DMS53 treated with DMSO at 0.1 percent for 48 hours (cell line): ENCODE measurements around the gene SEMA4G.

ENCODE experiments used
- DNase-seq: peaks from one replicate; lab custom pipeline; 2025; ENCODE audit not compliant: unreplicated experiment; lab: John Stamatoyannopoulos, UW

SEMA4G gene

GRCh38 chr10:101006593-101007098 is 37.3 kb downstream of the SEMA4G start:
- DNase-seq: no peak

- DNase-seq: no peak
Observed at GRCh38 chr10:101007099-101007711, 37.9 kb downstream of the SEMA4G start.

GRCh38 chr10:101007915-101008822 is 38.9 kb downstream of the SEMA4G start:
- no peak for DNase-seq

DNA sequence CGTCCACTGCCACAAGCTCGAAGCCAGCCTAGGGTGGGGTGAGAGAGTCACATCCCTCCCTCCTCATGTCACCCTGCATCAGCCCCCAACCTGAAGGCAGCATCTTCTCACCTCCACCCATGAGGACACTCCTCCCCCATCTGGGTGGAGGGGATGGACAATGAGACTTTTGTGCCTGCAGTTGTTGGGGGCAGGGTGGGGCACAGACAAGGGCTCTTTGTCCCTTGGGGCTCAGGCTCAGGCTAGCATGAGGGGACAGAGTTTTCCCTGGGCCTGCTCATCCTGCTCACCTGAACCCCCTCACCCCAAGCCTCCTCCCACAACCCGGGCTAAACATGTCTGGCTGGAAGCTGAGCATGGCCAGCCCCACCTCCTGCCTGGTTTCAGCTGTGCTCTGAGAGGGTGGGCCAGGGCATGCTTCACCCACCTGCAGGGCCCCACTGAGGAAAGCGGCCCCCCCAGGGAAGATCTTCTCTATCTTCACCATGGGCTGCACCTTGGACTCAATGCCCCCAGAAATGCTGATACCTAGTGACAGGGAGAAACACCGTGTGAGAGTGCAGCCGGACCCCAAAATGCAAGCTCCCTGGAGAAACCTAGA is 39.6 kb downstream of the SEMA4G start:
- DNase-seq: no peak

GRCh38 chr10:101010329-101010728 is 41.0 kb downstream of the SEMA4G start:
- no peak for DNase-seq

DNA sequence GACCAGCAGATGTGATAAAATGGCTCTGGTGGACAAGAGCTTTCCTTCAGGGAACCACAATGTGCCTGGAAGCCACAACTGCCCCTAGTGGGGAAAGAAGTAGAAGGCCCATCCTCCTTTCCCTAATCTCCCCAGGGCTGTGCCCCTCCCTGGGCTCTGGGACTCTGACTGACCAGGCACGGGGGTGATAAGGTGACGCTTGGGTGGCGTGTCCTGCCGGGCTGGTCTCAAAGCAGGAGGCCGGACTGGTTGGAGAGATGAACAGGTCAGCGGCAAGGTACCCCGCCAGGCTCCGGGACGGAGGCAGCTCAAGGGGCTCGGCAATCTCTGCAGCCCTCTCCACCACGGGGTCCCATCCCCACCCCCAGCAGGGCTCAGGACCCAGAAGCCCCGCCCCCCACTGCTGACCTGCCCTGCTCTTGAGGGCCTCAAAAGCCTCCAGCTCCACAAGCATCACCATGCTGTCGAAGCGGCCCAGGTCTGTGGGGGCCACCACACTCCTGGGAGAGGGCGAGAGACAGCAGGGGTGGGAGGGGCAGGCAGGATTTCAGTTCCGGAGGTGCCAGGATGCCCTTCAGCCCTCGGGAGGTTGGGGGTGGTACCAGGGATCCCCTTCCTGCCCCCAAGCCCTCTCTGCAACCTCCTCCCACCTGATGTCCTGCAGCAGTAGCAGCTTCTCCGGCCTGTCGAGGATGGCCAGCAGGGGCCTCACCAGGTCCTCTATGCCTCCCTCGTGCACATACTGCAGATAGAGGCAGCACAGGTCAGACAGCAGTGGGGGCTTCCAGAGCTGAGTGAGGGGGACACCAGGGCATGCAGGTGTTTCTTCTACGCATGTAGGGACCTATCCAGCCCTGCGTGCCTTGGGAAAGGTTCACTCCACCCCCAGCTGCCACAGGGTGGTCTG is 42.5 kb downstream of the SEMA4G start:
- DNase-seq: no peak

DNA sequence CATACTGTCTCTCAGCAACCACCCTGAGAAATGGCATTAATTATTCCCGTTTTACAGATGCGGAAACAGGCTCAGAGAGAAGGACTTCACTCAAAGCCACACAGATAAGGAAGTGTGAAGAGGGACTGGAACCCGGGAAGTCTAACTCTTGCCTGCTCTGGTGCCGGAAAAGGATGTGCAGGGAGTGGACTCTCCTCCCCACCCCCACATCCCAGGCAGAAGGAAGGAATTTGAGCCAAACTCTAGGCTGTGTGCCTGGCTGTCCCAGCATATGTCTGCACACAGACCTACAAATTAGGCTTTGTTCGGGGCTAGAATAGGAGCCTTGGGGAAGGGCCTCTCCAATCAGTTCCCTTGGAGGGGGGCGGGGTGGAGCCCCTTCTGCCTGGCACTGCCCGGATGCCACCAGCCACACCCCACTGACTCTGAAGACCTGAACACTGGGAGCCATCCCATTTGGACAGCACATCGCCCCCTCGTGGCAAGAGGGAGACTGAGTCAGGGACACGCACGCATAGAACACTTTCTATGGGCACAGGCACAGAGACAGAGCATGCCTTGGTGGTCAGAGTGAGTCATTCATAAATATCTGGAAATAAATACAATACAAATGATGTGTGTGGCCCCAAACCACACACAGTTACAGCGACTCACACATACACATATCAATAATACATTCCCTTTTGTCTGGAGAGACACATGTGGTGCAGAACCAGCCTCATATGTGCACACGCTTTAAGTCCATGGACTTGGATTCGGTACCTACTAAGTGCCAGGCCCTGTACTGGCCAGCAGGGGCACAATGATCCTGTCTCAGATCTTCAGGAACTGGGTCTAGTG is 43.4 kb downstream of the SEMA4G start:
- peak; percentile 81 for DNase-seq

DNA sequence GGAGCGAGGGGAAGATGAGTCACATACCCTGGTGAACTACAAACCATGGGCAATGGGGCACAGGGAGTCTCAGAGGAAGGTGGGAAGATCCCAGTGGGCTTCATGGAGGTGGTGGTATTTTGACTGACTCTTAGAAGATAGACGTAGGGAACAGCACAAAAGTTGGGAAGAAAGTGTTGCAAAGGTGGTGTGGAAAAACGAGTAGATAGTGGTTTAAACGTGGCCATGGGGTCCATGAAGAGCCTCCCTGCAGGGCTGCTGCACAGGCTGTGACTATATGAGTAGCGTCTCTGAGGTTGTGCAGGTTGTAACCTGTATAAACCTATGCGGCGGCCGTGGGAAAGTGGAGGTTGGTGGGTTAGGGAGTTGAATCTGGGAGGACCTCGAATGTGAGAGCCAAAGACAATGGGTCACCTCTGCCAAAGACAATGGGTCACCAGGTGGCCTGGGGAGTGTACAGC is 44.1 kb downstream of the SEMA4G start:
- DNase-seq: no peak

DNA sequence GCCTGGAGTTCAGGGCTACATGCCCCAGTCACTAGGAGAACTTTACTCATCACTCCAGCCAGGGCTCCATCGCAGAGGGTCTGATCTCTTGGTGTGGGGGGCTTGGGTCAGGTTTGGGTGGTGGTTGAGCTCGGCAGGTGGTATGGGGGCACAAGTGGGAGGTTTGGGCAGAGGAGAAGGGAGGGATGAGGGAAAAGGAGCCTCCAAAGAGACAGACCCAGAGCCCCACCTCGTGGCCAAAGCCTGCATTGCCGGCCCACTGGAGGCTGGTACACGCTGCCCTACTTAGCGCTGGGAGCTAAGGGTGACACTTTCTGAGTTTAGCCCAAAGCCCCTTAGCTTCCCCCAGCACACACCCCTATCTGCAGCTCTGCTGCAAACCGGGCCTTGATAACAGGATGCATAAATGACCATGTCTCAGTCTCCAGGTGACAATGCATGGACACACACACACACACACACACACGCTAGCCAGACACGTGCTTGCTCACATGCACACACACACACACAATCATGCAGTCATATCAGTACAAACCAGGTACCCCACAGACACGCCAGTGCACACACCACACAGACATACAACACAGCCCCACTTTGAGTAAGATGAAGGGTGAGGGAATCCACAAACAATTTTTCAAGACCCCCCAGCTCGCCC is 45.1 kb downstream of the SEMA4G start:
- DNase-seq: peak; percentile 27

GRCh38 chr10:101014966-101015581 is 45.8 kb downstream of the SEMA4G start:
- peak; percentile 7 for DNase-seq

DNA sequence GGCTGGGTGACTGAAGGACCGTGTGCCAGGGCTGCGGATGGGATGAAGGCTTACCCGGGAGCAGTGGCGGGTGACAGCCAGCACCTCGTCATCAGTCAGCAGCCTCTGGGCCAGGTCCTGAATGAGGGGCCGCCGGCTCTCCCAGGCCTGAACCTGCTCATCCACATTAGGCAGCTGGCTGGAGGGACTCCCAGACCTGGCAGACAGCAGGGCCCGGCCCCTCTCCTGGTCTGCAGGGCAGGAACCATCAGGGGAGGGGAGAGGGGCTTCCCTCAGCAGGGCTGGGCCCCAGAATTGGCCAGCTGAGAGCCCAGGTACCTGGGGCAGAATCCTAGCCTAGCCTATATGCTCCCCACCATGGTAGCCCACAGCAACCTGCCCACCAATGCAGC is 46.3 kb downstream of the SEMA4G start:
- no peak for DNase-seq

GRCh38 chr10:101016814-101017213 is 47.5 kb downstream of the SEMA4G start:
- no peak for DNase-seq

DNA sequence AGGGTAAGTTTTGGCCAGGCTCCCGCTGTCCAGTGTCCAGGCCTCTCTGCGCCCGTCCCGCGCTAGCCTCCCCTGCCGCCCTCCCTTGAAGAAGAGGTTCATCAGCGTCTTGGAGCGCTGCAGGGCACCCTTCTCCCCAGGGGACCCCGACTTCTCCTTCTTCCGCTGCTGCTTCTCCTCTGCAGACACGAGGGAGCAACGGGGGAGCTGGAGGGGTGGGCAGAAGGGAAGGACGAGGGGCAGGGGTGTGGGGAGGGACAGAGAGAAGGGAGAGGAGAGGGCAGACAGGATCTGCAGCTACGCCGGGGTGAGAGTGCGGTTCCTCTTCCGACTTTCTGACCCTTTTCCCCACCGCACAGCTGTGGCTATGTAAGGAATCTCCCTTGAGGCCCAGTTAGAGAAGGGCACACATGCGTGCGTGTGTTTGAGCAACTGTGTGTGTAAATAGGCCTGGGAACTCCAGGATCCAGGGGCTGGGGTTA is 48.9 kb downstream of the SEMA4G start:
- no peak for DNase-seq

DNA sequence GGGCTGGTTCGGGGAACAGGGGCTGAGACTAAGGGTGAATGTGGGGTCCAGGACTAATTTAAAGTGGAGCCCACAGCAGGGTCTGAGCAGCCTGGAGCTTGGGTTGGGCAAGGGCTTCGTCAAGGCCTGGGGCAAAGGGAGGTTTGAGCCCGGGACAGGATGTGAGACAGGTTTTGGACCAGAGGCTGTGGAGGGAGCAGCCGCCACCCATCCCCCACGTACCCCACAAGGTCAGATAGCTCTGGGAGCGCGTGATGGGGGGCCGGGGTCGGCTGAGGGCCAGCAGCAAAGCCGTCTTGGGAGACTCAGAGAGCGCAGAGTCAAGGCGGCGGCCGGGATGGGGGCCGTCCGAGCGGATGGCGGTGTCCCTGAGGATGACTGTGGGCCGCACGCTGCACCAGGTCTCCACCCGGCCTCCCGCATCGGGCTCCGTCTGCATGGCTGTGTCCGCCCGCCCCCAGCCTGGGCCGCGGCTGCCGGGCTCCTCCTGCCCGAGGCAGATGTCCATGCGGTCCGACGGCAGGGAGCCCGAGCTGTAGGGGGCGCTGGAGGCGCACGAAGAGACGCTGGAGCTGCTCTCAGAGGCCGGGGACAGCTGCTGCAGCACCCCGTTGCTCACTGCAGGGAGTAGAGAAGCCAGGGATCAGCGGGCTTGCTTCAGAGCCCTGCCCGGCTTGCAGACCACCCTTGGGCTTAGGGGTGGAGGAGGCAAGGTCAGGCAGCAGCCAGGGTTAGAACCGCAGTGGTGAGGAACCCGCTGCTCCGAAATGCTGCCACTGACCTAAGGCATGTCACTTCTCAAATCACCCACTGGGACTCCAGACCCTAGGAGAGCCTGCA is 49.5 kb downstream of the SEMA4G start:
- DNase-seq: peak; percentile 79
